SK-N-SH (cell line): ENCODE data around the gene TPD52L1. TPM values are rescaled to one million over a fixed set of nuclear protein-coding genes. Genes with fewer than 3 reads are reported as not detected.

Source experiments
- CTCF ChIA-PET: fragments of 300-600, 350-600 bp; formaldehyde crosslinking; extraction: SDS; loops from one replicate; lab custom pipeline; 2021; lab: Yijun Ruan, JAX
- POLR2A ChIA-PET: fragments of 350-600 bp; sonication (Branson Sonifier 250); formaldehyde crosslinking; extraction: SDS; loops from one replicate; lab custom pipeline; 2020; ENCODE audit warnings: antibody characterized with exemption, inconsistent platforms; lab: Yijun Ruan, JAX
- DNase-seq: peaks from one replicate; pipeline ENCODE4 v3.0.0; 2012
- H2AFZ ChIP-seq: fragments of 200-600 bp; sonication (generic); 2 replicates; pipeline ENCODE4 v1.8.1; 2016; ENCODE audit warnings: antibody characterized with exemption, mild to moderate bottlenecking, low read depth
- H3F3A ChIP-seq: fragments of 200-600 bp; sonication (generic); replicated peaks from 2 replicates; pipeline ENCODE3; 2016; ENCODE audit warnings: antibody characterized with exemption, mild to moderate bottlenecking; ENCODE audit not compliant: insufficient read depth
- H3K27ac ChIP-seq, 2 experiments: fragments of 200-500 bp in 1 of 2; fragments of 200-600 bp in 1 of 2; sonication (Bioruptor generic) in 1 of 2; sonication (generic), shearing (Covaris generic) in 1 of 2; 2 replicates each; pipeline versions ENCODE4 v1.5.1 to v1.6.1; 2014 to 2016; ENCODE audit warnings: low read depth in 2 of 2, inconsistent platforms in 1 of 2, low read length in 1 of 2, mild to moderate bottlenecking in 1 of 2, mixed read lengths in 1 of 2
- H3K27me3 ChIP-seq: fragments of 200-600 bp; sonication (generic), shearing (Covaris generic); 2 replicates; pipeline ENCODE4 v1.6.1; 2016; ENCODE audit warnings: mixed run types; ENCODE audit not compliant: insufficient read depth
- H3K36me3 ChIP-seq, 2 experiments: fragments of 200-500 bp in 1 of 2; fragments of 200-600 bp in 1 of 2; sonication (Bioruptor generic) in 1 of 2; sonication (generic) in 1 of 2; replicated peaks in 1 of 2; 2 replicates each; pipeline versions ENCODE3 to v1.5.1; 2014 to 2016; ENCODE audit warnings: low read length in 1 of 2, mild to moderate bottlenecking in 1 of 2; ENCODE audit not compliant: insufficient read depth in 2 of 2, control insufficient read depth in 1 of 2
- H3K4me1 ChIP-seq, 2 experiments: fragments of 200-500 bp in 1 of 2; fragments of 200-600 bp in 1 of 2; sonication (Bioruptor generic) in 1 of 2; sonication (generic), shearing (Covaris generic) in 1 of 2; 2 replicates each; pipeline versions ENCODE4 v1.5.1 to v1.6.1; 2014 to 2016; ENCODE audit warnings: low read depth in 1 of 2, low read length in 1 of 2, mixed run types in 1 of 2; ENCODE audit not compliant: insufficient read depth in 2 of 2, control insufficient read depth in 1 of 2
- H3K4me2 ChIP-seq: fragments of 200-600 bp; sonication (generic), shearing (Covaris generic); 2 replicates; pipeline ENCODE4 v1.6.1; 2017; ENCODE audit warnings: mixed run types
- H3K4me3 ChIP-seq, 2 experiments: fragments of 200-500 bp in 1 of 2; fragments of 200-600 bp in 1 of 2; sonication (Bioruptor generic) in 1 of 2; sonication (generic), shearing (Covaris generic) in 1 of 2; 2 replicates each; pipeline versions ENCODE4 v1.5.1 to v1.8.1; 2014 to 2016; ENCODE audit warnings: low read depth in 2 of 2, inconsistent platforms in 1 of 2, low read length in 1 of 2, mild to moderate bottlenecking in 1 of 2, mixed read lengths in 1 of 2, moderate library complexity in 1 of 2
- H3K79me2 ChIP-seq: fragments of 200-600 bp; sonication (generic); 2 replicates; pipeline ENCODE4 v1.8.1; 2017; ENCODE audit warnings: mild to moderate bottlenecking; ENCODE audit not compliant: insufficient read depth
- H3K9ac ChIP-seq: fragments of 200-600 bp; sonication (generic); 2 replicates; pipeline ENCODE4 v1.6.1; 2017; ENCODE audit warnings: mixed run types
- H3K9me2 ChIP-seq: fragments of 200-600 bp; sonication (generic); 2 replicates; pipeline ENCODE4 v1.6.1; 2017; ENCODE audit warnings: mixed run types
- H3K9me3 ChIP-seq: fragments of 200-600 bp; sonication (generic); 2 replicates; pipeline ENCODE4 v1.6.1; 2017; ENCODE audit warnings: mixed run types, mild to moderate bottlenecking, moderate library complexity
- H4K20me1 ChIP-seq: fragments of 200-600 bp; sonication (generic); 2 replicates; pipeline ENCODE4 v1.6.1; 2017; ENCODE audit warnings: mild to moderate bottlenecking, mixed run types; ENCODE audit not compliant: insufficient read depth
- FOSL2 ChIP-seq: IDR thresholded peaks from 2 replicates; pipeline ENCODE4 v1.4.0; 2012; ENCODE audit warnings: low read depth, mild to moderate bottlenecking, moderate library complexity, borderline replicate concordance
- GABPA ChIP-seq: IDR thresholded peaks from 2 replicates; pipeline ENCODE4 v1.4.0; 2012; ENCODE audit warnings: low read depth, mild to moderate bottlenecking
- GATA2 ChIP-seq: sonication (generic); formaldehyde crosslinking; IDR thresholded peaks from 2 replicates; pipeline ENCODE4 v1.5.0; 2020; ENCODE audit warnings: mild to moderate bottlenecking, missing genetic modification reagents
- MAX ChIP-seq: IDR thresholded peaks from 2 replicates; pipeline ENCODE4 v1.4.0; 2012; ENCODE audit warnings: low read depth
- MEF2A ChIP-seq: IDR thresholded peaks from 2 replicates; pipeline ENCODE4 v1.4.0; 2012; ENCODE audit warnings: low read depth, borderline replicate concordance
- POLR2AphosphoS5 ChIP-seq: IDR thresholded peaks from 2 replicates; pipeline ENCODE4 v1.6.1; 2012; ENCODE audit warnings: low read depth, low read length
- RAD21 ChIP-seq: IDR thresholded peaks from 2 replicates; pipeline ENCODE4 v1.6.1; 2012; ENCODE audit warnings: mild to moderate bottlenecking, low read length
- RCOR1 ChIP-seq: fragments of 150-350 bp; IDR thresholded peaks from 2 replicates; pipeline ENCODE4 v1.6.1; 2017; ENCODE audit warnings: antibody characterized with exemption, low read length
- RFX5 ChIP-seq: IDR thresholded peaks from 2 replicates; pipeline ENCODE4 v1.6.1; 2012; ENCODE audit warnings: mild to moderate bottlenecking, improper control_type of control experiment, low read length
- RXRA ChIP-seq: IDR thresholded peaks from 2 replicates; pipeline ENCODE4 v1.4.0; 2012; ENCODE audit warnings: low read depth, mild to moderate bottlenecking, borderline replicate concordance
- SIN3A ChIP-seq: IDR thresholded peaks from 2 replicates; pipeline ENCODE4 v1.6.1; 2012; ENCODE audit warnings: low read depth, mild to moderate bottlenecking, low read length, moderate library complexity, borderline replicate concordance
- TCF12 ChIP-seq: IDR thresholded peaks from 2 replicates; pipeline ENCODE4 v1.4.0; 2012
- TEAD4 ChIP-seq: IDR thresholded peaks from 2 replicates; pipeline ENCODE4 v1.4.0; 2012; ENCODE audit warnings: mild to moderate bottlenecking, borderline replicate concordance; ENCODE audit not compliant: insufficient read depth
- ZBTB33 ChIP-seq: IDR thresholded peaks from 2 replicates; pipeline ENCODE4 v1.4.0; 2012; ENCODE audit warnings: low read depth, borderline replicate concordance
- WGBS: methylation state at CpG from one replicate; pipeline ENCODE4 v1.1.6; 2017; ENCODE audit warnings: low lambda C conversion rate; 5-methylcytosine and 5-hydroxymethylcytosine counted together
- polyA plus RNA-seq, 3 experiments: library from polyadenylated mRNA; depleted of rRNA; stranded (reverse); fragments of >200 nt; gene quantifications; 2 replicates each; pipeline ENCODE4 v1.2.3, GENCODE V29; 2012
- TF ChIP-seq, protein P1 (sequence below): IDR thresholded peaks from 2 replicates; pipeline ENCODE4 v1.4.0; 2012; ENCODE audit warnings: low read depth, borderline replicate concordance
- TF ChIP-seq, protein P2 (sequence below): IDR thresholded peaks from 2 replicates; pipeline ENCODE4 v1.6.1; 2012; ENCODE audit warnings: mild to moderate bottlenecking, low read depth, low read length, moderate library complexity

The TPD52L1 gene
- polyA plus RNA-seq, 1 of the 3 experiments (the other 2 are of a cell fraction), result 0.13 TPM

- H3K9me3 ChIP-seq, result no peaks in the 10 kb centered on the region
- no peaks in the 10 kb centered on the region for H4K20me1 ChIP-seq
- no peak overlapping the region for H2AFZ ChIP-seq
- H3K36me3 ChIP-seq, result peaks cover 29 to 69% of the 10 kb centered on the region in 2 experiments
- H3K4me2 ChIP-seq, result no peak overlapping the region
- POLR2A ChIA-PET, result no interaction called here
- no peaks in the 10 kb centered on the region for H3K79me2 ChIP-seq
- no peaks in the 10 kb centered on the region for H3K9me2 ChIP-seq
- no peaks in the 10 kb centered on the region for H3F3A ChIP-seq
- H3K4me3 ChIP-seq, result no peak overlapping the region
- no peak overlapping the region for H3K9ac ChIP-seq
- no peaks in the 10 kb centered on the region for H3K27me3 ChIP-seq
- no peak for TF ChIP-seq RFX5
- TF ChIP-seq MAX, result no peak
- TF ChIP-seq FOSL2, result no peak
- TF ChIP-seq, all 33 proteins: peak for 0
- DNase-seq, result no peak
- H3K4me1 ChIP-seq, result peaks cover 0 to 26% of the 10 kb centered on the region in 2 experiments; a peak in 2 of 4 replicates
- WGBS, result 89% methylated on average over 3 of the region's 3 CpGs
- no peak overlapping the region; a peak in 1 of 4 replicates for H3K27ac ChIP-seq
- CTCF ChIA-PET, result no interaction called here
These were observed 141.4 kb downstream of the TPD52L1 start for GRCh38 chr6:125294925-125295324.

DNA sequence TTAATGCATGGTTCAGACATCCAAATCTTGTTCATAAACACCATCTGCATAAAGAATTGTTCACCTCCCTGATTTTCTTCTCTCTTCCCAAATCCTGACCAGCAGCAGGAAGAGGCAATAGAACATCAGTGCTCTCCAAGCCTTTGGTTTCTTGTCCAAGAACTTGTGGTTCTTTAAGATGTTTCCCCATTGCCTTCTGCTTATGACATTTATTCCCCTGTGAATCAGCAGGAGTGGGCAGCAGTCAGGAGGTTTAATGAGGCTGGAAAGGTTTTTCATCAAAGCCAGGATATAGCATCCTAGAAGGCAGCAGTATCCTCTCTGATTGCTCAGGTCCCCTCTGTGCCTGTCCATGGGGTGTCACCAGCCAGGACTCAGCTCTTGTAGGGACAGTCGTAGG is 142.9 kb downstream of the TPD52L1 start:
- Histone ChIP-seq H3K79me2 (peaks cover 5% of the 10 kb centered on the region; the same call in 1 of the 2 replicates), H3K27me3 (no peaks in the 10 kb centered on the region), H3K4me3 (no peak overlapping the region), H3K27ac (peak overlapping the region in 1 of 2 experiments; percentile 34; a peak in 1 of 4 replicates), H2AFZ (no peak overlapping the region), H3K9me3 (no peaks in the 10 kb centered on the region), H3K36me3 (peaks cover 24 to 60% of the 10 kb centered on the region in 2 experiments), H3K4me2 (no peak overlapping the region), H3K9ac (no peak overlapping the region), H3F3A (no peaks in the 10 kb centered on the region), H3K4me1 (peaks cover 0 to 33% of the 10 kb centered on the region in 2 experiments; a peak in 3 of 4 replicates), H4K20me1 (no peaks in the 10 kb centered on the region), H3K9me2 (no peaks in the 10 kb centered on the region)
- no peak for TF ChIP-seq RAD21
- POLR2A ChIA-PET, result no interaction called here
- no peak for DNase-seq
- CTCF ChIA-PET, result no interaction called here
- WGBS, result 100% methylated on average over 1 of the region's 1 CpG

DNA sequence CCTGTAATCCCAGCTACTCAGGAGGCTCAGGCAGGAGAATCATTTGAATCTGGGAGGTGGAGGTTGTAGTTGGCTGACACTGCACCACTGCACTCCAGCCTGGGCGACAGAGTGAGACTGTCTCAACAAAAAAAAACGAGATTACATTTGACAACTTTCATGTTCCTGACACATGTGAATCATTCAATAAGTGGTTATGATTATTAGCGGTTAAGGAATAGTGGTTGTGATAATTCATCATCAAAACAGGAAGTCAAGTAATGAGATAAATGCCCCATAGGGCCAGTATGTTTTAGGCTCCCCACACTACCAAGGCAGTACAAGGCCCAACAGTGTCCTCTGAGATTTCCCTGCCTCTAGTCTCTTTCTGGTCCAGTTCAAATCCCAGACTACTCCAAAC is 145.7 kb downstream of the TPD52L1 start:
- Histone ChIP-seq H3K9me2 (no peaks in the 10 kb centered on the region), H3K4me3 (no peak overlapping the region), H3K4me2 (no peak overlapping the region), H3F3A (peaks cover 7% of the 10 kb centered on the region), H3K79me2 (peaks cover 5% of the 10 kb centered on the region; the same call in 1 of the 2 replicates), H3K36me3 (peaks cover 24 to 43% of the 10 kb centered on the region in 2 experiments), H3K27me3 (no peaks in the 10 kb centered on the region), H4K20me1 (no peaks in the 10 kb centered on the region), H3K4me1 (peaks cover 0 to 17% of the 10 kb centered on the region in 2 experiments; a peak in 3 of 4 replicates), H3K9ac (no peak overlapping the region), H3K9me3 (no peaks in the 10 kb centered on the region), H3K27ac (no peak overlapping the region), H2AFZ (no peak overlapping the region)
- CTCF ChIA-PET, result interaction anchor here (3.3 to 3.5 kb wide), 2 partner anchors 12 to 15 kb away, joined by 12 to 25 read pairs; no protein-coding TSS in a partner anchor
- POLR2A ChIA-PET, result no interaction called here
- 90% methylated on average over 3 of the region's 3 CpGs for WGBS
- TF ChIP-seq ZBTB33 (no peak), RCOR1 (no peak), GABPA (no peak), RXRA (no peak), RAD21 (no peak), POLR2AphosphoS5 (no peak), GATA2 (CRISPR knock-in tag) (no peak), RFX5 (no peak), MEF2A (no peak), SIN3A (no peak), TCF12 (no peak), TEAD4 (no peak)
- TF ChIP-seq, protein P1, sequence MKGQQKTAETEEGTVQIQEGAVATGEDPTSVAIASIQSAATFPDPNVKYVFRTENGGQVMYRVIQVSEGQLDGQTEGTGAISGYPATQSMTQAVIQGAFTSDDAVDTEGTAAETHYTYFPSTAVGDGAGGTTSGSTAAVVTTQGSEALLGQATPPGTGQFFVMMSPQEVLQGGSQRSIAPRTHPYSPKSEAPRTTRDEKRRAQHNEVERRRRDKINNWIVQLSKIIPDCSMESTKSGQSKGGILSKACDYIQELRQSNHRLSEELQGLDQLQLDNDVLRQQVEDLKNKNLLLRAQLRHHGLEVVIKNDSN, result no peak
- TF ChIP-seq, protein P2, sequence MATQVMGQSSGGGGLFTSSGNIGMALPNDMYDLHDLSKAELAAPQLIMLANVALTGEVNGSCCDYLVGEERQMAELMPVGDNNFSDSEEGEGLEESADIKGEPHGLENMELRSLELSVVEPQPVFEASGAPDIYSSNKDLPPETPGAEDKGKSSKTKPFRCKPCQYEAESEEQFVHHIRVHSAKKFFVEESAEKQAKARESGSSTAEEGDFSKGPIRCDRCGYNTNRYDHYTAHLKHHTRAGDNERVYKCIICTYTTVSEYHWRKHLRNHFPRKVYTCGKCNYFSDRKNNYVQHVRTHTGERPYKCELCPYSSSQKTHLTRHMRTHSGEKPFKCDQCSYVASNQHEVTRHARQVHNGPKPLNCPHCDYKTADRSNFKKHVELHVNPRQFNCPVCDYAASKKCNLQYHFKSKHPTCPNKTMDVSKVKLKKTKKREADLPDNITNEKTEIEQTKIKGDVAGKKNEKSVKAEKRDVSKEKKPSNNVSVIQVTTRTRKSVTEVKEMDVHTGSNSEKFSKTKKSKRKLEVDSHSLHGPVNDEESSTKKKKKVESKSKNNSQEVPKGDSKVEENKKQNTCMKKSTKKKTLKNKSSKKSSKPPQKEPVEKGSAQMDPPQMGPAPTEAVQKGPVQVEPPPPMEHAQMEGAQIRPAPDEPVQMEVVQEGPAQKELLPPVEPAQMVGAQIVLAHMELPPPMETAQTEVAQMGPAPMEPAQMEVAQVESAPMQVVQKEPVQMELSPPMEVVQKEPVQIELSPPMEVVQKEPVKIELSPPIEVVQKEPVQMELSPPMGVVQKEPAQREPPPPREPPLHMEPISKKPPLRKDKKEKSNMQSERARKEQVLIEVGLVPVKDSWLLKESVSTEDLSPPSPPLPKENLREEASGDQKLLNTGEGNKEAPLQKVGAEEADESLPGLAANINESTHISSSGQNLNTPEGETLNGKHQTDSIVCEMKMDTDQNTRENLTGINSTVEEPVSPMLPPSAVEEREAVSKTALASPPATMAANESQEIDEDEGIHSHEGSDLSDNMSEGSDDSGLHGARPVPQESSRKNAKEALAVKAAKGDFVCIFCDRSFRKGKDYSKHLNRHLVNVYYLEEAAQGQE, result no peak
- no peak for DNase-seq
